Colonic mucosa (tissue), 4 donors: ENCODE data around the gene CAPS2. TPM values are rescaled to one million over a fixed set of nuclear protein-coding genes. Genes with fewer than 3 reads are reported as not detected.

Experiments
- DNase-seq: peaks from one replicate; pipeline ENCODE4 v3.0.0-alpha.2; 2020
- H3K27ac ChIP-seq: fragments of 200-600 bp; one replicate; pipeline ENCODE4 v1.8.0; 2021
- H3K27me3 ChIP-seq: fragments of 200-600 bp; one replicate; pipeline ENCODE4 v1.8.0; 2021
- H3K36me3 ChIP-seq: fragments of 200-600 bp; one replicate; pipeline ENCODE4 v1.8.0; 2021
- H3K4me1 ChIP-seq: fragments of 200-600 bp; one replicate; pipeline ENCODE4 v1.8.0; 2021; ENCODE audit warnings: mild to moderate bottlenecking
- H3K4me3 ChIP-seq: fragments of 200-600 bp; one replicate; pipeline ENCODE4 v1.8.0; 2021
- H3K9ac ChIP-seq, 2 donors: one replicate each; pipeline ENCODE4 v1.7.0; 2013; ENCODE audit warnings: control low read depth in 2 of 2, low read depth in 2 of 2, low read length in 2 of 2
- H3K9me3 ChIP-seq: fragments of 200-600 bp; one replicate; pipeline ENCODE4 v1.8.0; 2021
- CTCF ChIP-seq: fragments of 200-600 bp; IDR thresholded peaks from one replicate; pipeline ENCODE4 v1.8.0; 2022; ENCODE audit warnings: antibody characterized with exemption, mild to moderate bottlenecking
- intact Hi-C: fragments of 100-400 bp; cut with DNase I; formaldehyde crosslinking; loops from one replicate; pipeline ENCODE4 v1.14.1; 2022
- total RNA-seq, 2 donors: library from RNA; stranded (reverse); fragmentation: NEBNext Ultra II Directional in 1 of 2; extraction: Animal tissue kit (Norgen Biotek cat#: 25700) in 1 of 2; gene quantifications; one replicate each; pipeline ENCODE4 v1.2.1, GENCODE V29; 2021
- donor health status: healthy.
- donor health status: DM: no; HTN: no; CAD: no.
- donor health status: DM: no; HTN: no; CAD: no.

Gene CAPS2
- total RNA-seq, 2 donors from 2014 or later = 1.5 to 2.6 TPM

- TF ChIP-seq CTCF = no peak
- intact Hi-C loops = loop anchor here (10.0 kb wide), 1 partner anchor 496 kb away; no protein-coding TSS in a partner anchor
- Histone ChIP-seq H3K27me3 (no peaks in the 10 kb centered on the region), H3K9ac (no peak overlapping the region), H3K4me3 (no peak overlapping the region), H3K36me3 (no peaks in the 10 kb centered on the region), H3K4me1 (no peaks in the 10 kb centered on the region), H3K9me3 (no peaks in the 10 kb centered on the region), H3K27ac (no peak overlapping the region)
- DNase-seq = no peak
These were observed 39.1 kb downstream of the CAPS2 start for GRCh38 chr12:75291014-75291413.

- Histone ChIP-seq H3K27me3 (no peaks in the 10 kb centered on the region), H3K9ac (no peak overlapping the region), H3K4me1 (no peaks in the 10 kb centered on the region), H3K36me3 (no peaks in the 10 kb centered on the region), H3K9me3 (no peaks in the 10 kb centered on the region), H3K4me3 (no peak overlapping the region), H3K27ac (no peak overlapping the region)
- intact Hi-C loops = loop anchor here (10.0 kb wide), 2 partner anchors 495 to 595 kb away; no protein-coding TSS in a partner anchor
- no peak for DNase-seq
- no peak for TF ChIP-seq CTCF
These were observed 40.4 kb downstream of the CAPS2 start for GRCh38 chr12:75289753-75290152.

GRCh38 chr12:75288860-75289259, 41.3 kb downstream of the CAPS2 start:
- intact Hi-C loops = loop anchor here (10.0 kb wide), 1 partner anchor 594 kb away; no protein-coding TSS in a partner anchor

GRCh38 chr12:75275702-75276101, 54.4 kb downstream of the CAPS2 start:
- no peak overlapping the region for H3K9ac ChIP-seq
- no peaks in the 10 kb centered on the region for H3K9me3 ChIP-seq
- no peak for TF ChIP-seq CTCF
- H3K4me3 ChIP-seq = no peak overlapping the region
- intact Hi-C loops = no loop called here
- no peaks in the 10 kb centered on the region for H3K27me3 ChIP-seq
- DNase-seq = no peak
- no peaks in the 10 kb centered on the region for H3K4me1 ChIP-seq
- H3K27ac ChIP-seq = no peak overlapping the region
- no peaks in the 10 kb centered on the region for H3K36me3 ChIP-seq

More at GRCh38 chr12:75288860-75289259, 41.3 kb downstream of the CAPS2 start:
- H3K27me3 ChIP-seq = no peaks in the 10 kb centered on the region
- H3K9me3 ChIP-seq = no peaks in the 10 kb centered on the region
- H3K4me3 ChIP-seq = no peak overlapping the region
- no peaks in the 10 kb centered on the region for H3K36me3 ChIP-seq
- no peaks in the 10 kb centered on the region for H3K4me1 ChIP-seq
- no peak for DNase-seq
- TF ChIP-seq CTCF = no peak
- no peak overlapping the region for H3K9ac ChIP-seq
- H3K27ac ChIP-seq = no peak overlapping the region

GRCh38 chr12:75271576-75271975, 58.5 kb downstream of the CAPS2 start:
- H3K9ac ChIP-seq = no peak overlapping the region
- no peak overlapping the region for H3K4me3 ChIP-seq
- H3K27me3 ChIP-seq = no peaks in the 10 kb centered on the region
- no peaks in the 10 kb centered on the region for H3K36me3 ChIP-seq
- DNase-seq = no peak
- intact Hi-C loops = no loop called here
- TF ChIP-seq CTCF = no peak
- H3K27ac ChIP-seq = no peak overlapping the region
- no peaks in the 10 kb centered on the region for H3K4me1 ChIP-seq
- H3K9me3 ChIP-seq = no peaks in the 10 kb centered on the region
